K562 (cell line): Measurements from ENCODE around the gene TRIM44. TPM values are rescaled to one million over a fixed set of nuclear protein-coding genes. Genes with fewer than 3 reads are reported as not detected.

ENCODE experiments used
- ATAC-seq: fragments of 200-7000 bp; cut with Tn5 transposase; 3 replicates; pipeline ENCODE4 v1.9.1; 2020; ENCODE audit warnings: moderate library complexity
- BruUV-seq: library from RNA; stranded (reverse); fragments of 400-500 nt; replicated peaks from 2 replicates; lab custom pipeline; 2021; lab: Mats Ljungman, UMichigan
- CTCF ChIA-PET: fragments of 300-600 bp; formaldehyde crosslinking; extraction: SDS; loops from one replicate; lab custom pipeline; 2021; ENCODE audit warnings: low intra/inter-chr PET ratio; lab: Yijun Ruan, JAX
- POLR2A ChIA-PET: fragments of 300-600, 350-650 bp; sonication (Branson Sonifier 250); formaldehyde crosslinking; extraction: SDS; loops from one replicate; lab custom pipeline; 2021; ENCODE audit warnings: antibody characterized with exemption, inconsistent platforms; lab: Yijun Ruan, JAX
- DNase-seq, 4 experiments: peaks; one replicate each; pipeline versions ENCODE4 v3.0.0 to v3.0.0-alpha.2; 2011 to 2018; ENCODE audit warnings: low spot score in 3 of 4, mixed read lengths in 3 of 4; ENCODE audit errors: extremely low read depth in 1 of 4
- FAIRE-seq: peaks from 2 replicates; lab custom pipeline; 2011; peaks lifted over from hg19 to GRCh38; lab: Jason Lieb, UNC
- H2AFZ ChIP-seq: 2 replicates; pipeline ENCODE4 v1.6.0; 2011; ENCODE audit warnings: low read depth, low read length, control low read depth, inconsistent platforms
- H3K27ac ChIP-seq: fragments of 200-600 bp; 3 replicates; pipeline ENCODE4 v1.8.0; 2011; ENCODE audit warnings: low read depth, mild to moderate bottlenecking, control low read depth, inconsistent platforms, low read length, moderate library complexity, mixed read lengths; ENCODE audit errors: extremely low read depth
- H3K27me3 ChIP-seq, 2 experiments: fragments of 300-600 bp in 1 of 2; 2 replicates in 1 of 2; 3 replicates in 1 of 2; pipeline versions ENCODE4 v1.6.0 to v1.8.0; 2011; ENCODE audit warnings: inconsistent platforms in 2 of 2, low read length in 2 of 2, mild to moderate bottlenecking in 1 of 2, mixed read lengths in 1 of 2, moderate library complexity in 1 of 2; ENCODE audit not compliant: control insufficient read depth in 2 of 2, insufficient read depth in 2 of 2
- H3K36me3 ChIP-seq: fragments of 300-600 bp; 3 replicates; pipeline ENCODE4 v1.8.0; 2011; ENCODE audit warnings: mild to moderate bottlenecking, low read length, inconsistent platforms; ENCODE audit not compliant: control insufficient read depth, insufficient read depth
- H3K4me1 ChIP-seq, 2 experiments: fragments of 200-600 bp in 1 of 2; replicated peaks in 1 of 2; 2 replicates in 1 of 2; 3 replicates in 1 of 2; pipeline versions ENCODE4 v1.5.1 to v1.8.0; 2011; ENCODE audit warnings: inconsistent platforms in 2 of 2, low read length in 2 of 2, mild to moderate bottlenecking in 1 of 2, mixed read lengths in 1 of 2, moderate library complexity in 1 of 2; ENCODE audit not compliant: control insufficient read depth in 2 of 2, insufficient read depth in 2 of 2
- H3K4me2 ChIP-seq: 2 replicates; pipeline ENCODE4 v1.6.1; 2011; ENCODE audit warnings: low read length, control low read depth, inconsistent platforms, mixed read lengths; ENCODE audit not compliant: insufficient read depth
- H3K4me3 ChIP-seq: fragments of 200-600 bp; sonication (generic), shearing (Covaris generic); 2 replicates; pipeline ENCODE4 v1.5.1; 2016; ENCODE audit warnings: control low read depth, inconsistent platforms
- H3K79me2 ChIP-seq: fragments of 200-600 bp; 3 replicates; pipeline ENCODE4 v1.8.0; 2011; ENCODE audit warnings: low read length, inconsistent platforms; ENCODE audit not compliant: control insufficient read depth, insufficient read depth
- H3K9ac ChIP-seq, 2 experiments: 2 replicates each; pipeline versions ENCODE4 v1.6.0 to v1.6.1; 2011; ENCODE audit warnings: low read depth in 2 of 2, low read length in 2 of 2, control low read depth in 1 of 2, inconsistent platforms in 1 of 2, mild to moderate bottlenecking in 1 of 2, mixed read lengths in 1 of 2; ENCODE audit not compliant: insufficient read depth in 1 of 2
- H3K9me1 ChIP-seq: one replicate; pipeline ENCODE4 v1.6.0; 2011; ENCODE audit warnings: inconsistent platforms, mild to moderate bottlenecking, low read length, moderate library complexity; ENCODE audit not compliant: control insufficient read depth, insufficient read depth
- H3K9me3 ChIP-seq: replicated peaks from 2 replicates; pipeline ENCODE4 v1.5.1; 2011; ENCODE audit warnings: low read depth, low read length, inconsistent platforms; ENCODE audit not compliant: control insufficient read depth, insufficient read depth
- H4K20me1 ChIP-seq: replicated peaks from 2 replicates; pipeline ENCODE4 v1.6.1; 2011; ENCODE audit warnings: low read length, inconsistent platforms, mixed read lengths; ENCODE audit not compliant: control insufficient read depth, insufficient read depth
- ATF3 ChIP-seq, 2 experiments: fragments of 450-650 bp in 1 of 2; sonication (generic) in 1 of 2; formaldehyde crosslinking in 1 of 2; IDR thresholded peaks in 1 of 2; conservative IDR thresholded peaks in 1 of 2; 2 replicates each; pipeline versions ENCODE4 v1.6.1 to v1.8.1; 2016 to 2023; ENCODE audit warnings: mild to moderate bottlenecking in 2 of 2, moderate library complexity in 2 of 2, inconsistent platforms in 1 of 2, missing genetic modification reagents in 1 of 2
- EHMT2 ChIP-seq: fragments of 450-650 bp; IDR thresholded peaks from 2 replicates; pipeline ENCODE4 v1.6.1; 2018; ENCODE audit warnings: antibody characterized with exemption
- FOS ChIP-seq: IDR thresholded peaks from 3 replicates; pipeline ENCODE4 v1.6.1; 2011; ENCODE audit not compliant: insufficient read length; ENCODE audit errors: extremely low read depth
- FOSL1 ChIP-seq: fragments of 200-800 bp; sonication (Bioruptor generic); conservative IDR thresholded peaks from 2 replicates; pipeline ENCODE4 v1.6.1; 2016; ENCODE audit warnings: missing genetic modification characterization, missing compliant biosample characterization
- FOXJ2 ChIP-seq: fragments of 200-800 bp; sonication (Bioruptor generic); IDR thresholded peaks from 2 replicates; pipeline ENCODE4 v1.6.1; 2016; ENCODE audit warnings: missing genetic modification characterization, missing compliant biosample characterization
- JUND ChIP-seq, 2 experiments: IDR thresholded peaks; 2 replicates in 1 of 2; 3 replicates in 1 of 2; pipeline ENCODE4 v1.6.1; 2011; ENCODE audit warnings: borderline replicate concordance in 2 of 2, low read depth in 2 of 2, low read length in 2 of 2, improper control_type of control experiment in 1 of 2, missing biosample characterization in 1 of 2, missing genetic modification characterization in 1 of 2, missing genetic modification reagents in 1 of 2
- NFIC ChIP-seq: fragments of 450-650 bp; IDR thresholded peaks from 2 replicates; pipeline ENCODE4 v1.6.1; 2017; ENCODE audit warnings: mild to moderate bottlenecking, inconsistent platforms
- NR3C1 ChIP-seq: sonication (generic); formaldehyde crosslinking; IDR thresholded peaks from 2 replicates; pipeline ENCODE4 v1.8.1; 2022; ENCODE audit warnings: missing genetic modification reagents
- PCBP1 ChIP-seq: fragments of 200-400 bp; formaldehyde crosslinking; IDR thresholded peaks from 2 replicates; pipeline ENCODE4 v1.6.1; 2018; ENCODE audit warnings: mild to moderate bottlenecking, low read depth, low read length; ENCODE audit not compliant: poor library complexity, severe bottlenecking
- SREBF2 ChIP-seq: sonication (generic); formaldehyde crosslinking; IDR thresholded peaks from 2 replicates; pipeline ENCODE4 v1.4.0; 2020; ENCODE audit warnings: mild to moderate bottlenecking, missing genetic modification reagents
- USF2 ChIP-seq: sonication (generic); formaldehyde crosslinking; IDR thresholded peaks from 2 replicates; pipeline ENCODE4 v1.5.0; 2020; ENCODE audit warnings: missing genetic modification reagents
- WGBS: fragments of 100-300 bp; shearing (Covaris generic); methylation state at CpG from one replicate; pipeline ENCODE4 v1.1.6; 2016; ENCODE audit warnings: low coverage, mixed read lengths; ENCODE audit not compliant: insufficient coverage; ENCODE audit errors: missing lambda C conversion rate; 5-methylcytosine and 5-hydroxymethylcytosine counted together
- in situ Hi-C: fragments of 300-500 bp; cut with MboI; formaldehyde crosslinking; loops from 4 replicates; pipeline ENCODE4 v1.15.0; 2018; ENCODE audit warnings: inconsistent platforms, mixed read lengths
- intact Hi-C: fragments of 100-400 bp; cut with micrococcal nuclease; formaldehyde crosslinking; loops from 2 replicates; pipeline ENCODE4 v1.14.2; 2022
- polyA plus RNA-seq, 8 experiments: library from polyadenylated mRNA; depleted of rRNA in 4 of 8; stranded (reverse) in 5 of 8; unstranded in 3 of 8; fragments of >200 nt; fragmentation: Nextera tagmentation in 2 of 8; fragmentation: Illumina TruSeq in 1 of 8; extraction: Ambion mirVana in 2 of 8; extraction: Trizol in 1 of 8; gene quantifications; 2 replicates each; pipeline versions ENCODE4 v1.2.1 to v1.2.3, GENCODE V29; 2011 to 2014; ENCODE audit warnings: inconsistent platforms in 1 of 8, missing spikeins in 1 of 8
- total RNA-seq, 7 experiments: library from RNA; depleted of rRNA in 6 of 7; stranded (reverse); fragments of >200 nt in 6 of 7; fragmentation: Illumina TruSeq in 2 of 7; extraction: Trizol in 2 of 7; gene quantifications; 2 replicates each; pipeline versions ENCODE4 v1.2.1 to v1.2.3, GENCODE V29; 2011 to 2021; ENCODE audit warnings: low replicate concordance in 1 of 7

Gene TRIM44
- total and polyA plus RNA-seq, 9 of the 15 experiments (the other 6 are each of a cell fraction or from before 2014, with no cell fraction given), result 8.3 to 105 (median 37.2) TPM

- ChIA-PET CTCF (no interaction called here), POLR2A (no interaction called here)
- no TSS peak for BruUV-seq
- no peak overlapping the region for H3K9ac ChIP-seq
- FAIRE-seq, result peak; percentile 65
- peaks cover 27% of the 10 kb centered on the region for H3K79me2 ChIP-seq
- 97% methylated on average over 2 of the region's 2 CpGs for WGBS
- H3K4me3 ChIP-seq, result no peak overlapping the region
- H3K36me3 ChIP-seq, result peaks cover 44% of the 10 kb centered on the region
- H3K4me2 ChIP-seq, result no peak overlapping the region
- TF ChIP-seq FOXJ2, result 0 out of 2 replicates have a peak, but pooled peaks have one; percentile 37
- TF ChIP-seq ATF3 (IDR thresholded peaks at IDR 0.05), result peak; percentile 58; the same call in 1 of the 2 replicates
- no peak for TF ChIP-seq ATF3 (CRISPR knock-in tag; conservative IDR thresholded peaks at IDR 0.05)
- TF ChIP-seq SREBF2 (CRISPR knock-in tag), result no peak
- TF ChIP-seq PCBP1, result no peak
- TF ChIP-seq NFIC, result peak; percentile 64; the same call in 1 of the 2 replicates
- peak; percentile 58; the same call in 1 of the 2 replicates for TF ChIP-seq EHMT2
- TF ChIP-seq FOSL1, result peak; percentile 91
- no peak for TF ChIP-seq NR3C1 (CRISPR knock-in tag)
- TF ChIP-seq USF2, result 0 out of 2 replicates have a peak, but pooled peaks have one; percentile 29
- peak; percentile 81 for TF ChIP-seq JUND (IDR thresholded peaks at IDR 0.05; ENCODE audit: borderline replicate concordance, low read depth, low read length)
- peak; percentile 77; the same call in 1 of the 3 replicates for TF ChIP-seq JUND (tag; IDR thresholded peaks at IDR 0.05; ENCODE audit: borderline replicate concordance, low read depth, low read length)
- TF ChIP-seq FOS, result peak; percentile 7
- no peak overlapping the region for H3K27ac ChIP-seq
- H3K27me3 ChIP-seq, result no peaks in the 10 kb centered on the region
- intact Hi-C loops, result no loop called here
- no peak for ATAC-seq
- H3K4me1 ChIP-seq, result no peaks in the 10 kb centered on the region; a peak in 1 of 5 replicates
- H3K9me1 ChIP-seq, result no peaks in the 10 kb centered on the region
- no peak overlapping the region for H2AFZ ChIP-seq
- H4K20me1 ChIP-seq, result no peaks in the 10 kb centered on the region
- in situ Hi-C loops, result no loop called here
- peak in 3 of 4 experiments; percentile 18 to 30 (median 20) for DNase-seq
- H3K9me3 ChIP-seq, result peaks cover 2% of the 10 kb centered on the region; the same call in 1 of the 2 replicates
These were observed 63.3 kb downstream of the TRIM44 start for GRCh38 chr11:35725885-35726284.
